Peyer's patch (tissue), 4 donors: ENCODE data around the gene RSPRY1. TPM values are rescaled to one million over a fixed set of nuclear protein-coding genes. Genes with fewer than 3 reads are reported as not detected.

Experiments
- DNase-seq, 3 donors: peaks; one replicate each; pipeline ENCODE4 v3.0.0-alpha.2; 2017 to 2019
- H3K27ac ChIP-seq, 4 donors: fragments of 200-600 bp; sonication (generic); one replicate each; pipeline ENCODE4 v1.5.1; 2016 to 2019
- H3K27me3 ChIP-seq, 2 donors: fragments of 200-600 bp; sonication (generic); one replicate each; pipeline ENCODE4 v1.5.1; 2019
- H3K36me3 ChIP-seq, 3 donors: fragments of 200-600 bp; sonication (generic); one replicate each; pipeline ENCODE4 v1.5.1; 2016 to 2019
- H3K4me1 ChIP-seq, 4 donors: fragments of 200-600 bp; sonication (generic); one replicate each; pipeline ENCODE4 v1.5.1; 2016 to 2019
- H3K4me3 ChIP-seq, 4 donors: fragments of 200-600 bp; sonication (generic); 1 replicate in 3 of 4; 2 replicates in 1 of 4; pipeline ENCODE4 v1.5.1; 2016 to 2019; ENCODE audit warnings: mild to moderate bottlenecking in 1 of 4
- H3K9me3 ChIP-seq, 4 donors: fragments of 200-600 bp; sonication (generic); one replicate each; pipeline ENCODE4 v1.5.1; 2016 to 2019; ENCODE audit warnings: mild to moderate bottlenecking in 1 of 4
- POLR2A ChIP-seq, 2 donors: fragments of 450-650 bp; IDR thresholded peaks; one replicate each; pipeline ENCODE4 v1.5.1; 2017; ENCODE audit warnings: antibody characterized with exemption in 2 of 2, mild to moderate bottlenecking in 2 of 2, moderate library complexity in 2 of 2
- total RNA-seq, 4 donors: library from RNA; depleted of rRNA; stranded (reverse); fragments of >200 nt; gene quantifications; one replicate each; pipeline ENCODE4 v1.1.0, GENCODE V29; 2016
- TF ChIP-seq, protein P1 (sequence below), 6 experiments: fragments of 450-650 bp in 4 of 6; fragments of 200-600 bp in 2 of 6; sonication (generic) in 1 of 6; IDR thresholded peaks; one replicate each; pipeline ENCODE4 v1.5.1; 2017 to 2019; ENCODE audit warnings: antibody characterized with exemption in 6 of 6, mild to moderate bottlenecking in 3 of 6, moderate library complexity in 1 of 6

Gene RSPRY1
- total RNA-seq, 4 donors from 2014 or later = 49.0 to 84.7 (median 65.1) TPM

DNA sequence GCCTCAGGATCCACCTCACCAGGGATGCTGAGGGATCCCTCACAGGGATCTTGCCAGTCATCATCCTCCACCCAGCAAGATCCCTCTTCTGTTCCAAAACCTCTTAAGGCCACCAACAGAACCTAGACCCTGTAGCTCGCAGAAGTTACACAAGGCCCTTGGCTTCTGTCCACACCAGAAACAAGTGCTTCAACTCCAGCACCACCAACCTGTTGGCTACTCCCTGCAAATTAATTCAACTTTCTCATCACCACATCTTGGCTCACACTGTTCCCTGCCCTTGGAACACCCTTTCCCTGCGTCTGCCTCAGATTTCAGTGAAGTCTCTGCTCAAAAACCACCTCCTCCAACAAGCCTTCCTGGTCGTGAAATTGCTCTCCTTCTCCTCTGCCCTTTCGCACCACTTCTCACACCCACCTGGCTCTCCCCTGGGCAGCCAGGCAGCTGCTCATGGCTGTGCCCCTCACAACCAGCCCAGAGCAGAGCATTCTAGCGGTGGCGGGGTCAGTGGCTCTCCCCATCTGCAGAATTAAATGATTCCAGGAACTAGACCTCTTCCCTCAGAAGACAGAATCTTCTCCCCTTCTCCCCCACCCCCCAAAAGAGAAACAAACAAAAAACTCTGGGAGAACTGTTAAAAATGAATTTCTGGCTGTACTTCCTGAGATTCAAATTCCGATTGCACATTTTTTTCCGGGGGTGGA lies 96.5 kb downstream of the RSPRY1 start:
- no peaks in the 10 kb centered on the region for H3K36me3 ChIP-seq
- no peaks in the 10 kb centered on the region for H3K9me3 ChIP-seq
- peak overlapping the region in 2 of 4 donors; percentile 70 to 90 for H3K27ac ChIP-seq
- TF ChIP-seq, protein P1, sequence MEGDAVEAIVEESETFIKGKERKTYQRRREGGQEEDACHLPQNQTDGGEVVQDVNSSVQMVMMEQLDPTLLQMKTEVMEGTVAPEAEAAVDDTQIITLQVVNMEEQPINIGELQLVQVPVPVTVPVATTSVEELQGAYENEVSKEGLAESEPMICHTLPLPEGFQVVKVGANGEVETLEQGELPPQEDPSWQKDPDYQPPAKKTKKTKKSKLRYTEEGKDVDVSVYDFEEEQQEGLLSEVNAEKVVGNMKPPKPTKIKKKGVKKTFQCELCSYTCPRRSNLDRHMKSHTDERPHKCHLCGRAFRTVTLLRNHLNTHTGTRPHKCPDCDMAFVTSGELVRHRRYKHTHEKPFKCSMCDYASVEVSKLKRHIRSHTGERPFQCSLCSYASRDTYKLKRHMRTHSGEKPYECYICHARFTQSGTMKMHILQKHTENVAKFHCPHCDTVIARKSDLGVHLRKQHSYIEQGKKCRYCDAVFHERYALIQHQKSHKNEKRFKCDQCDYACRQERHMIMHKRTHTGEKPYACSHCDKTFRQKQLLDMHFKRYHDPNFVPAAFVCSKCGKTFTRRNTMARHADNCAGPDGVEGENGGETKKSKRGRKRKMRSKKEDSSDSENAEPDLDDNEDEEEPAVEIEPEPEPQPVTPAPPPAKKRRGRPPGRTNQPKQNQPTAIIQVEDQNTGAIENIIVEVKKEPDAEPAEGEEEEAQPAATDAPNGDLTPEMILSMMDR (IDR thresholded peaks at IDR 0.05) = no peak
- TF ChIP-seq POLR2A (IDR thresholded peaks at IDR 0.05) = no peak
- H3K4me3 ChIP-seq = peak overlapping the region in 2 of 4 donors; percentile 64 to 70
- peaks cover 0 to 4% of the 10 kb centered on the region in 2 donors for H3K27me3 ChIP-seq
- H3K4me1 ChIP-seq = peaks cover 0 to 31% (median 5%) of the 10 kb centered on the region in 4 donors
- DNase-seq = no peak

DNA sequence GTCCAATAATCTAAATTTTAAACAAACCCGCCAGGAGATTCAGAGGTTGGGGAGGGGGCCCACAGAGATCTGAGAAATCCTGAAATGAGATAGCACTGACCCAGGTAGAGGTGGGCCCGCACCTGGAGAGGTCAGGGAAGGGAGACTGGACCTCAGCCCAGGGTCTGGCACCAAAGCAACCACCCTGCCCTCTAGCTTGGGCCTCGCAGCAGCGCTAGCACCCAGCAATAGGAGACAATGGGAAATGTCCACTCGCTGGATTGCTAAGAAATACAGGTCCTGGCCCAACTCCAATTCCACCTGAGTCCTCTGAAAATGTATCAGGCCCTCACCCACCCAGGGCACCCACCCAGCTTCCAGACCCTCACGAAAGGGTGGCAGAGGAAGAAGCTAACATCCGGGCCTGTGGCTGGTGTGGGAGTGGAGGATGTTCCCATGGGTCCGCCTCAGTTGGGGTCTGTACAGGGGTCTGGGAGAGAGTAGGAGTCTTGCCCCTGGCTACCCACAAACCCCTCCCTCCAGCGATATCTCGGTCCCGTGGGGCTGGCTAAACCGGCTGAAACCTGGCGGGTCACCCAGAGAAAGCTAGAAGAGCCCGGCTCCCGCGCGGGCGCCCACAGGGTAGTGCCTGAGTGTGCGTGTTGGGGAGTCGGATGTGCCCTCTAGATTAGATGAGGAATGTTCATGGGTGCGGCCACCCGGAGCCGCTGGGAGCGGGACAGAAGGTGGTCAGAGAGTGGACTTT lies 97.3 kb downstream of the RSPRY1 start:
- H3K27ac ChIP-seq = peak overlapping the region in 3 of 4 donors; percentile 57 to 90 (median 70)
- peaks cover 0 to 4% of the 10 kb centered on the region in 2 donors for H3K27me3 ChIP-seq
- TF ChIP-seq POLR2A (IDR thresholded peaks at IDR 0.05) = peak; percentile 65 to 88
- TF ChIP-seq, protein P1 (IDR thresholded peaks at IDR 0.05) = no peak
- peaks cover 0 to 24% (median 5%) of the 10 kb centered on the region in 4 donors for H3K4me1 ChIP-seq
- H3K9me3 ChIP-seq = no peaks in the 10 kb centered on the region
- H3K4me3 ChIP-seq = peak overlapping the region in 3 of 4 donors; percentile 45 to 70 (median 64)
- no peaks in the 10 kb centered on the region for H3K36me3 ChIP-seq
- peak in 2 of 3 donors; percentile 68 to 76 for DNase-seq

DNA sequence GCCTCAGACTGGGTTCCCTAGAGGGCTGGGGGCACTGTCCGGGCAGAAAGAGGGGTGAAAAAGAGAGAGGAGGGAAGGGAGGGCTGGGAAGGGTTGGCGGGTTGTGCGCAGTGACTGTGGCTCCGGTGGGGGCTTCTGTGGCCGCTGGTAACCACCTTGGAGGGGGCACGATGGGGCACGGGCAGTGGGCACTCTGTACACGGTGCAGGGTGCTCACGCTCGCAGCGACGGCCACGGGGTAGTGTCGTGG lies 97.8 kb downstream of the RSPRY1 start:
- Histone ChIP-seq H3K36me3 (no peaks in the 10 kb centered on the region), H3K4me1 (peaks cover 0 to 20% (median 5%) of the 10 kb centered on the region in 4 donors), H3K27me3 (peaks cover 0 to 4% of the 10 kb centered on the region in 2 donors), H3K27ac (peak overlapping the region; percentile 14 to 90 (median 64)), H3K4me3 (peak overlapping the region; percentile 45 to 70 (median 58)), H3K9me3 (no peaks in the 10 kb centered on the region)
- DNase-seq = no peak
- TF ChIP-seq POLR2A (IDR thresholded peaks at IDR 0.05) = no peak
- TF ChIP-seq, protein P1 (IDR thresholded peaks at IDR 0.05) = no peak

DNA sequence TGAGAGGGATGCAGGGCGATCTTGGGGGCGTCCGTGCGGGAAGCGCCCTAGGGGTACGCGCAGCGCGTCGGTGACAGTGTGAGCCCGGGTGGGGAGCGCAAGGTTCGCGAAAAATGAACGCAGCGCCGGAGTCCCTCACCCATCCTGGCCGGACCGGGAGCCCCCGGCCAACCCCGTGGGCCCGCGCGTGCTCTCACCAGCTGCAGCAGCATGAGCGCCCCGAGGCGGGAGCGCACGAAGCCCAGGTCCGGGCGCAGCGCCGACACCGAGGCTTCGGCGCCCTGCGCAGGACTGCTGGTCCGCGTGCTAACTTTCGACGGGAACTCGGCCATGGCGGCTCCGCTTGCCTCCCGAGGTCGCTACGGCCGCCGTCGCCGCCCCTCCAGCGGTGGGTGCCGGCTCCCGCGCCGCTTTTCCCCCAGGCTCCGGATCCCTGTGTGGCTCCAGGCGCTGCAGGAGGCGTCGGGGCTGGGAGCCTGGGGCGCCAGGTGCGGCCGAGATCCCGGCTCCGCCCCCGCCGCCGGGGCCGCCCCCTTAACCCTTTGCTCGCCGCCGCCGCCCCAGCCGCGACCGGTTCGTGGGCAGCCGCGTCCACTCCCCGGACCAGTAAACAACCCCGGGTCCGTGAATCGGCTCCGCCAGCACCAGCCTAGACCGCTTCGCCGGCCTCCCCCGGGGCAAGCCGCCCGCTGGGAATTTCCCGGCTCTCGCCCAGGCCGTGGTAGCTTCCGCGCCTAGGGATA lies 98.3 kb downstream of the RSPRY1 start, which contains the start of gene PLLP:
TSS of gene PLLP (minus strand) at position 464 of the 743 bp plus-strand sequence. CDS start at position 332, 132 bp downstream.
- peak in 2 of 3 donors; percentile 73 to 85 for DNase-seq
- no peaks in the 10 kb centered on the region for H3K9me3 ChIP-seq
- H3K27me3 ChIP-seq = peaks cover 0 to 4% of the 10 kb centered on the region in 2 donors
- peak within 1 kb of the TSS; percentile 14 to 90 (median 64) for H3K27ac ChIP-seq
- peaks cover 0 to 17% (median 5%) of the 10 kb centered on the region in 4 donors for H3K4me1 ChIP-seq
- TF ChIP-seq, protein P1 (IDR thresholded peaks at IDR 0.05) = no peak
- peak; percentile 79 to 88 for TF ChIP-seq POLR2A (IDR thresholded peaks at IDR 0.05)
- peak within 1 kb of the TSS; percentile 45 to 70 (median 58) for H3K4me3 ChIP-seq
- H3K36me3 ChIP-seq = no peaks in the 10 kb centered on the region

DNA sequence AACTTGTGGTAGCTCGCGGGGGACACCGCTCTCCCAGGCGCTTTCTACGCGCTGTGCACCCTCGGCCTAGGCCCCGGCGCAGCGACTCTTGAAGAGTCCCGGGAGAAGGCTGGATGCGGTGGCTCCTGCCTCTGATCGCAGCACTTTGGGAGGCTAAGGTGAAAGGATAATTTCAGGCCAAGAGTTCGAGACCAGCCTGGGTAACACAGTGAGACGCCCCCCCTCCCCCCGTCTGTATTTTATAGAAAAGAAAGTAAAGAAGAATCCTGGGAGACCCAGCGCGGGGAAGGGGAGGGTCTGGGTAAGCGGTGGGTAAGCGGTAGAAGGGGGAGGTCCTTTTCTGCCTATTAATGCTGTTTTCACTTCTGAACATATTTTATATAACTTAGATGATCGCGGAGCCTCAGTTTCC lies 98.8 kb downstream of the RSPRY1 start:
- Histone ChIP-seq H3K36me3 (no peaks in the 10 kb centered on the region), H3K4me1 (peaks cover 0 to 13% (median 5%) of the 10 kb centered on the region in 4 donors), H3K27me3 (peaks cover 0 to 4% of the 10 kb centered on the region in 2 donors), H3K4me3 (peak overlapping the region; percentile 45 to 70 (median 58)), H3K27ac (peak overlapping the region in 3 of 4 donors; percentile 14 to 90 (median 70)), H3K9me3 (no peaks in the 10 kb centered on the region)
- DNase-seq = no peak
- TF ChIP-seq POLR2A (IDR thresholded peaks at IDR 0.05) = no peak
- TF ChIP-seq, protein P1 (IDR thresholded peaks at IDR 0.05) = no peak
